ENCODE results near the gene USP6NL. TPM values are rescaled to one million over a fixed set of nuclear protein-coding genes. Genes with fewer than 3 reads are reported as not detected.

USP6NL gene
- total and polyA plus RNA-seq, 7 donors, result 1.8 to 5.4 (median 2.9) TPM

DNA sequence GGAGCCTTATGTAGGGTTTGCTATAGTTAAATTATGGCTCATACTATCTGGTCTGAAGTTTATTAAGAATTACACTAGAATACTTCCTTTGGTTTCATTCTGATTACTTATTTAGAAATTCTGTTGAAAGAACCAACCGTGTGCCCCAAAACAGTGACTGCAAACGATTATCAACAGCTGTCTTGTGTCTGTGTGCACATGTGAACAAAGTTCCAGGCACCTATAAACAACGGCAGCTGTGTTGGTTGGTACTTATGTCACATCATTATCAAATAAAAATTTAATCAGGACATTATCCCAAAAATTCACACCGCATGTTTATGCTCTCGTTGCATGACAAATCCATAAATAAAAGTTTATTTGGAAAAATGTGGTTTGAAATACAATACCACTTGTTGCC lies 80.6 kb downstream of the USP6NL start:
- Histone ChIP-seq H3K27me3 (ENCODE audit: insufficient read depth in 3 of 3, low read length in 2 of 3) (no peaks in the 10 kb centered on the region), H3K4me3 (no peak overlapping the region), H3K4me1 (no peaks in the 10 kb centered on the region), H3K9me3 (no peaks in the 10 kb centered on the region), H3K36me3 (ENCODE audit: insufficient read depth in 1 of 2, low read depth in 1 of 2) (no peaks in the 10 kb centered on the region), H3K27ac (no peak overlapping the region)
- DNase-seq (no peak), ATAC-seq (no peak)
- TF ChIP-seq, protein P1, sequence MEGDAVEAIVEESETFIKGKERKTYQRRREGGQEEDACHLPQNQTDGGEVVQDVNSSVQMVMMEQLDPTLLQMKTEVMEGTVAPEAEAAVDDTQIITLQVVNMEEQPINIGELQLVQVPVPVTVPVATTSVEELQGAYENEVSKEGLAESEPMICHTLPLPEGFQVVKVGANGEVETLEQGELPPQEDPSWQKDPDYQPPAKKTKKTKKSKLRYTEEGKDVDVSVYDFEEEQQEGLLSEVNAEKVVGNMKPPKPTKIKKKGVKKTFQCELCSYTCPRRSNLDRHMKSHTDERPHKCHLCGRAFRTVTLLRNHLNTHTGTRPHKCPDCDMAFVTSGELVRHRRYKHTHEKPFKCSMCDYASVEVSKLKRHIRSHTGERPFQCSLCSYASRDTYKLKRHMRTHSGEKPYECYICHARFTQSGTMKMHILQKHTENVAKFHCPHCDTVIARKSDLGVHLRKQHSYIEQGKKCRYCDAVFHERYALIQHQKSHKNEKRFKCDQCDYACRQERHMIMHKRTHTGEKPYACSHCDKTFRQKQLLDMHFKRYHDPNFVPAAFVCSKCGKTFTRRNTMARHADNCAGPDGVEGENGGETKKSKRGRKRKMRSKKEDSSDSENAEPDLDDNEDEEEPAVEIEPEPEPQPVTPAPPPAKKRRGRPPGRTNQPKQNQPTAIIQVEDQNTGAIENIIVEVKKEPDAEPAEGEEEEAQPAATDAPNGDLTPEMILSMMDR (IDR thresholded peaks at IDR 0.05), result no peak
- intact Hi-C loops (cut with DNase I), result no loop called here
- 34 to 45% (median 39%) methylated on average over 5 of the region's 5 CpGs for WGBS, 3 donors

DNA sequence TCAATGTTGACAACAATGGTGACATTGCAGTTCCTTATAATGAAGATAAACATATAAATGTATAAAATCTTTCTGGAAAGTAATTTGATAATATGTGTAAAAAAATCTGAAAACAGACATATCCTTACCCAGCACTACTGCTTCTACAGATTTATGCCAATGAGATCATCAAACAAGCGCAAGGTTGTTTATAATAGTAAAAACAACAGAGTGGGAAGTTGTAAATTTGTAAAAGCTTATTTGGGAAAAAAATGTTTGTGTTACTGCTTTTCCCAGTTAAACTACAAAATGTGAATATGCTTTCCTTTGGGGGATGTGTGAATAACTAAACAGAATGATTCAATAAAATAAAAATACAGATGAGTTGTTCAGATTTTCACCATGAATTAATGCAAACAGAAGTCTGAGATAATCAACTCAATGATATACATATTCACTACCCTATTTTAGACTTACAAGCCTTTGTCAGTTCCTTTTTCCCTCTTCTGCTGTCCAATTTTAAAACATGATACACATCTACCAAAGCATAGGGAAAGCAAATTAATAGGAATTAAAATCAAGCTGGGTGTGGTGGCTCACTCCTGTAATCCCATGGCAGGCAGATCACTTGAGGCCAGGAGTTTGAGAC lies 82.1 kb downstream of the USP6NL start:
- Histone ChIP-seq H3K9me3 (no peaks in the 10 kb centered on the region), H3K4me3 (no peak overlapping the region), H3K4me1 (no peaks in the 10 kb centered on the region), H3K27ac (no peak overlapping the region), H3K36me3 (ENCODE audit: insufficient read depth in 1 of 2, low read depth in 1 of 2) (no peaks in the 10 kb centered on the region), H3K27me3 (ENCODE audit: insufficient read depth in 3 of 3, low read length in 2 of 3) (no peaks in the 10 kb centered on the region)
- TF ChIP-seq, protein P1 (IDR thresholded peaks at IDR 0.05), result no peak
- intact Hi-C loops (cut with DNase I), result no loop called here
- 96 to 100% (median 96%) methylated on average over 1 of the region's 1 CpG for WGBS, 3 donors
- DNase-seq (no peak), ATAC-seq (no peak)

DNA sequence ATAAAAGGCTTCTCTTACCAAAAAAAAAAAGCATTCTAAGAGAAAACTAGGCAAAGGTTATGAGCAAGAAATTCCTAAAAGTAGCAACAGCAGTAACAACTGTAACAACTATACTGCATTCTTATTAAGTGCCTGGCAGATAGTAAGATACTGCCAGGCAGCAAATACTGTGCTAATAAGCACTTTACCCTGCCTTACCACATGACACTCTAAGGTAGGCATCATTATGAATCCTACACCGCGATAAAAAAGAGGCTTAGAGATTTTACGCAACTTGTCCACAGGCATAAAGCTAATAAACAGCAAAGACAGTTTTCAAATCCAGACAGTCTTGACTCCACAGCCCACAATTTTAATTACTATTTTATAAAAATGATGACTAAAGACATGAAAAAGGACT lies 83.2 kb downstream of the USP6NL start:
- 76 to 81% (median 77%) methylated on average over 3 of the region's 3 CpGs for WGBS, 3 donors

DNA sequence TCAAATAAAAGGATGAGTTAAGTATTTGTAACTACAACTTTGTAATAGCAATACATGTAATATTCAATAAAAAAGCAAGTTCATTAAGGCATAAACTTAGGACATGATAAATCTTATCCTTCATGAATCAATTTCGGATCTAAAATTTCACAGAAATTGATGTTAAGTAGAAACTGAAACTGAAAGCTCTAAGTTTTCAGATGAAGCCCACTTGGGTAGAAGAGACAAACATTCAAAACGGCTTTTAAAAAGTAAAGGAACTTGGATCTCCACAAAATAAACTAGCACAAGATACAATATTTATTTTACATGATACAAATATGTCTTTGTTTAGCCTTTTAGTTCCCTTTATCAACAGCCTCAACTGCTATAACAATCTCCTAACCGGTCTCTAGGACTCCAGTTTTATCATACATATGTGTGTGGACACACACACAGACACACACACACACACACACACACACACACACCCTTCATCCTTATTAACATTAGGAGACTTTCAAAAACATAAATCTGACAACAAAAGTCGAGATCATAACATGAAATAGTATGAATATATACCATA lies 83.7 kb downstream of the USP6NL start:
- intact Hi-C loops (cut with DNase I), result no loop called here
- ATAC-seq (no peak), DNase-seq (no peak)
- Histone ChIP-seq H3K27ac (no peak overlapping the region), H3K4me3 (no peak overlapping the region), H3K9me3 (no peaks in the 10 kb centered on the region), H3K27me3 (ENCODE audit: insufficient read depth in 3 of 3, low read length in 2 of 3) (no peaks in the 10 kb centered on the region), H3K4me1 (no peaks in the 10 kb centered on the region), H3K36me3 (ENCODE audit: insufficient read depth in 1 of 2, low read depth in 1 of 2) (no peaks in the 10 kb centered on the region)
- TF ChIP-seq, protein P1 (IDR thresholded peaks at IDR 0.05), result no peak
- WGBS, 3 donors, result 60 to 80% (median 73%) methylated on average over 4 of the region's 4 CpGs

More for the DNA sequence above, 83.2 kb downstream of the USP6NL start:
- Histone ChIP-seq H3K4me1 (no peaks in the 10 kb centered on the region), H3K27ac (no peak overlapping the region), H3K36me3 (ENCODE audit: insufficient read depth in 1 of 2, low read depth in 1 of 2) (no peaks in the 10 kb centered on the region), H3K27me3 (ENCODE audit: insufficient read depth in 3 of 3, low read length in 2 of 3) (no peaks in the 10 kb centered on the region), H3K9me3 (no peaks in the 10 kb centered on the region), H3K4me3 (no peak overlapping the region)
- TF ChIP-seq, protein P1 (IDR thresholded peaks at IDR 0.05), result no peak
- intact Hi-C loops (cut with DNase I), result no loop called here
- no peak for DNase-seq
- no peak for ATAC-seq

DNA sequence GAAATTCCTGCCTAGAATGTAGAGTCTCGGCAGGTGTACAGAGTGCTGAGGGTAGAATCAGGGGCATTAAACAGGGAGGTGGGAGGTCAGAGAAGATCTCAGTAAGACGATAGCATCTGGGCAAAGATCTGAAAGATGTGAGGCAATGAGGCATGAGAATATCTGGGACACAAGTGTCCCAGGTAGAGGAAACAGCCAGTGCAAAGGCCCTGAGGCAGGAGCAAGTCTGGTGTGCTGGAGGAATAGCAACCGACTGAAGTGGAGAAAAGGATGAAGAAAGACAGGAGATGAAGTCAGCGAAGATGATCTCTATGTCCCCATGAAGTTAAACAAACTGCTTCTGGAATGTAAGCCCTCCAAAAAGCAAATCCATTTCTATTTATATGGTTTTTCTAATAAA lies 84.4 kb downstream of the USP6NL start:
- Histone ChIP-seq H3K27me3 (ENCODE audit: insufficient read depth in 3 of 3, low read length in 2 of 3) (no peaks in the 10 kb centered on the region), H3K4me1 (no peaks in the 10 kb centered on the region), H3K27ac (no peak overlapping the region), H3K9me3 (no peaks in the 10 kb centered on the region), H3K36me3 (ENCODE audit: insufficient read depth in 1 of 2, low read depth in 1 of 2) (no peaks in the 10 kb centered on the region), H3K4me3 (no peak overlapping the region)
- intact Hi-C loops (cut with DNase I), result no loop called here
- TF ChIP-seq, protein P1 (IDR thresholded peaks at IDR 0.05), result no peak
- WGBS, 3 donors, result 90 to 97% (median 97%) methylated on average over 4 of the region's 4 CpGs
- ATAC-seq (no peak), DNase-seq (no peak)

All from psoas muscle (tissue), 8 donors.